GM12873 (cell line): ENCODE data around the gene NGLY1.

Experiments used
- TF ChIP-seq, protein P1 (sequence below): IDR thresholded peaks from 2 replicates; pipeline ENCODE4 v1.5.1; 2012; ENCODE audit warnings: low read depth, mild to moderate bottlenecking, moderate library complexity, low read length, control low read depth; ENCODE audit not compliant: insufficient read depth; ENCODE audit errors: missing control alignments

The NGLY1 gene

DNA sequence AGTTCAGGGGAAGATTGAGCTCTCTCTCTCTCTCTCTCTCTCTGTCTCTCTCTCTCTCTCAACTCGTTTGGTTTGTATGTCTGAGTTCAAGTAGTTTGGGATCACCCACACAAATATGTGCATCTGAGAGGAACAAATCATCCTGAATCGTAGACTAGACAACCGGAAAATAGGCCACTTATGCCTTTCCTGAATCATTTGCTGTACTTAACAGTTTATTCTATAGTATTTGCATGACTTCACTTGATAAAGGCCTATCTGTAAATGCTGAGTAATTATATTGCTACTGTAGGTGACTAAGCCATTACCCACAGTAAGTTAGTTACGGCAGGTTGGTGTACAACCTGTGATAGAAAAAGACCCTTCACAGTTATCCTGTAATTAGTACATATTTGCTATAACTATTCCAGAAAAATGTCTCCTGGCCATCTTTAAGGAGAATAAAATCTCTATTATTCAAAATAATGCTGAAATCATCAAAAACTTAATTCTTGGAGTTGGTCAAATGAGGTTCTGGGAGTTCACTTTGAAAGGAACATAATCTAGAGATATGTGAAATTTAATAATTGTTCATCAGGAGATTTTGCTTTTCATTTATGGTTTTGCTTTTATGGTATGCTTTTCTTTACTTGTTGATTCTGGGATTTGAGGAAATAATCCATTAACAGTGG lies 37.7 kb upstream of the NGLY1 start:
- TF ChIP-seq, protein P1, sequence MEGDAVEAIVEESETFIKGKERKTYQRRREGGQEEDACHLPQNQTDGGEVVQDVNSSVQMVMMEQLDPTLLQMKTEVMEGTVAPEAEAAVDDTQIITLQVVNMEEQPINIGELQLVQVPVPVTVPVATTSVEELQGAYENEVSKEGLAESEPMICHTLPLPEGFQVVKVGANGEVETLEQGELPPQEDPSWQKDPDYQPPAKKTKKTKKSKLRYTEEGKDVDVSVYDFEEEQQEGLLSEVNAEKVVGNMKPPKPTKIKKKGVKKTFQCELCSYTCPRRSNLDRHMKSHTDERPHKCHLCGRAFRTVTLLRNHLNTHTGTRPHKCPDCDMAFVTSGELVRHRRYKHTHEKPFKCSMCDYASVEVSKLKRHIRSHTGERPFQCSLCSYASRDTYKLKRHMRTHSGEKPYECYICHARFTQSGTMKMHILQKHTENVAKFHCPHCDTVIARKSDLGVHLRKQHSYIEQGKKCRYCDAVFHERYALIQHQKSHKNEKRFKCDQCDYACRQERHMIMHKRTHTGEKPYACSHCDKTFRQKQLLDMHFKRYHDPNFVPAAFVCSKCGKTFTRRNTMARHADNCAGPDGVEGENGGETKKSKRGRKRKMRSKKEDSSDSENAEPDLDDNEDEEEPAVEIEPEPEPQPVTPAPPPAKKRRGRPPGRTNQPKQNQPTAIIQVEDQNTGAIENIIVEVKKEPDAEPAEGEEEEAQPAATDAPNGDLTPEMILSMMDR = no peak

DNA sequence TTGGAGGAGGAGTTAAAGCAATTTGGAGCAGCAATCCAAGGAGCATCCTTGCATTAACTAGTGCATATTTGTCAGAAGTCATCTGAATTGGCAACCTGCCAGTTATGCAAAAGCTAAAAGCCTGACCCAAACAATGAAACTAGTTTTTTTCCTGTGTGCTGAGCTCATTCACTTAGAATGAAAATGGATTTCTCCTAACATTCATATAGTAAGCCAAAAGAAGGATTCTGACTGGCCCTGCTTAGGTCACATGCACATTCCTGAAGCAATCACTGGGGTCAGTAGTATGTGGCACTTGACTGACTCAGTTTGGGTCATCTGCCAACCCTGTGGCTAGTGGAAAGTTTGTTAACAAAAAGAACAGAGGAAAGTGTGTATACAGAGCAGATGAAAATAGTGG lies 37.1 kb upstream of the NGLY1 start:
- TF ChIP-seq, protein P1 = no peak

DNA sequence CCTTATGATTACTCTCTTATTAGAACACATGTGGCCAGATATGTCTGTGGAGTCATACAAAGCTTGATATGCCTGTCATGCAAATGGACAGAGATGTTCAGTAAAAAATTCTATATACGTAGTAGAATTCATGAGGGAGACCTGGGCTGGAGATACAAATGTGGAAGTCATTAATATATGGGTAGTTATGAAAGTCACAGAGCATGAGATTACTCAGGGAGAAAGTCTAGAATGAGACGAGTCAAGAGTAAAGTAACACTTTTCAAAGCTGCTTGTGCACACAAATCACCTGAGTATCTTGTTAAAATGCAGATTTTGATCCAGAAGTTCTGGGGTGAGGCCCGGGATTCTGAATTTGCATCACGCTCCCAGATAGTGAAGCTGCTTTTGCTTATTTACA lies 35.1 kb upstream of the NGLY1 start:
- TF ChIP-seq, protein P1 = no peak

DNA sequence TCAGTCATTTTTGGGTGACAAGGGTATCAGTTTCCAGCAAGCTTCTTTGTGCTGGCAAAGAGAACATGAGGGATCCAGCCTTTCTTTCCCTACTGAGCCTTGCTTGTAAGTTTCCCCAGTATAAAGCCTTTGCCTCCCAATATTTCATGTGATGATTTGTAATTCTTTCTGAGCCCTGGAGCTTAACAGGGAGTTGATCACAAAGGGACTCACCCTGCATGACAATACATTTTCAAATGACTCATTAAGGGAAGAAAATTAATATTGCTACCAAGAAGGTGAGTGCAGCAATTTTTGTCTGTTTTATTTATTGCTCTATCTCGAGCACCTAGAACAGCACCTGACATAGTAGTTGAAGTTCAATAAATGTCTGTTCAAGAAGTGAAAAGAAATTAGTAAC lies 34.4 kb upstream of the NGLY1 start:
- TF ChIP-seq, protein P1 = no peak

DNA sequence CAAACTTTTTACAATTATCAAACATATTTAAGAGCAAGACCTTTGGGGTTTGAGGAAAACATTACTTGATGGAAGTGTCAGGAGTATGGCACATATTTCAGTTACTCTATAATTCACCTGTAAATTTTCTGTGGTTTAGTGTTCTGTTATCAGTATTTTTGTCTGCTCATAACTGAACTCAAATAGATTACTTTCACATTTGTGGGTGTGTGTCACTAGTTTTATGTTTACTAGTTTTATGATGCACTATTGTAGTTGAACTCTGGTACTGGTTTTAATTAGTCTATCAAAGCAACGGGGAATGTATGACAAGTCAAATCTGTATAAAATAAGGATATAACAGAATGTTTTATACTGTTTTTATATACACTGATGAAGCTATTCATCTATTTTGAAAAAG lies 33.9 kb upstream of the NGLY1 start:
- TF ChIP-seq, protein P1 = no peak

DNA sequence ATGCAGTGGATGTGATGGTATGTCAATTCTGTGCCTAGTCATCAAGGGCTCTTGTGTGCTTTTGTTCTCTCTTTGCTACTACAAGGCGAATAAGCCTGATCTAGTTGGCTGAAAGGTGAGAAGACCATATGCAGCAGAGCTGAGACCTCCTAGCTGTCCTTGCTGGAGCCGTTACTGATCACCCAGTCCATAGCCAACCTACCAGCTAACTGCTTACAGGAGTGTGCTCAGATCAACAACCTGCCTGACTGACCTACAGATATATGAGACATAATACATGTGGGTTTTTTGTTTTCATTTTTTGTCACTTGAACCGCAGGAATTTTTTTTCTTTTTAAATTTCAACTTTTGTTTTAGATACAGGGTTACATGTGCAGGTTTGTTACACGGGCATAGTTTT lies 29.4 kb upstream of the NGLY1 start:
- TF ChIP-seq, protein P1 = no peak

DNA sequence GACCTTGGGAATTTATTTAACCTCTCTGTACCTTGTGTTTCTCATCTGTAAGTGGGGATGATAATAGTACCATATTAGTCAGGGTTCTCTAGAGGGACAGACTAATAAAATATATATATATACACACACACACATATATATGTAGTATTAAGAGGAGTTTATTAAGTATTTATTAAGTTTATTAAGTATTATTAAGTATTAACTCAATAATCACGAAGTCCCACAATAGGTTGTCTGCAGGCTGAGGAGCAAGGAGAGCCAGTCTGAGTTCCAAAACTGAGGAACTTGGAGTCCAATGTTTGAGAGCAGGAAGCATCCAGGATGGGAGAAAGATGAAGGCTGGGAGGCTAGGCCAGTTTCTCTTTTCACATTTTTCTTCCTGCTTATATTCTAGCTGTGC lies 21.4 kb upstream of the NGLY1 start:
- TF ChIP-seq, protein P1 = no peak
